Fibroblast of skin of left quadriceps (primary cell): Measurements from ENCODE around the gene IQSEC2.

Source experiments
- DNase-seq, 2 experiments: peaks; one replicate each; pipeline ENCODE4 v3.0.0-alpha.2; 2013; ENCODE audit warnings: low read depth in 2 of 2

IQSEC2 gene

GRCh38 chrX:53244610-53245009 is 36.8 kb downstream of the IQSEC2 start:
- DNase-seq = no peak

- no peak for DNase-seq
Measured at GRCh38 chrX:53242310-53242709, 39.1 kb downstream of the IQSEC2 start.

GRCh38 chrX:53241558-53241957 is 39.8 kb downstream of the IQSEC2 start:
- no peak for DNase-seq

- DNase-seq = no peak
Measured at GRCh38 chrX:53239474-53239873, 41.9 kb downstream of the IQSEC2 start.

- DNase-seq = no peak
Measured at GRCh38 chrX:53237056-53237455, 44.3 kb downstream of the IQSEC2 start.

GRCh38 chrX:53236025-53236679 is 45.2 kb downstream of the IQSEC2 start:
- no peak for DNase-seq

GRCh38 chrX:53235566-53235965 is 45.8 kb downstream of the IQSEC2 start:
- DNase-seq = no peak

GRCh38 chrX:53234484-53234883 is 46.9 kb downstream of the IQSEC2 start:
- no peak for DNase-seq

- no peak for DNase-seq
Measured at GRCh38 chrX:53233536-53233935, 47.8 kb downstream of the IQSEC2 start.

GRCh38 chrX:53230116-53230515 is 51.3 kb downstream of the IQSEC2 start:
- DNase-seq = no peak

- DNase-seq = no peak
Measured at GRCh38 chrX:53227224-53227765, 54.1 kb downstream of the IQSEC2 start.

- peak; percentile 82 to 83 for DNase-seq
Measured at GRCh38 chrX:53224860-53225797, 56.3 kb downstream of the IQSEC2 start, which contains the start of gene KDM5C. TSS of gene KDM5C (minus strand) at chrX:53225207. CDS start at chrX:53224889, 318 bp downstream.

- DNase-seq = no peak
Measured at GRCh38 chrX:53223955-53224859, 57.2 kb downstream of the IQSEC2 start.

GRCh38 chrX:53223068-53223693 is 58.2 kb downstream of the IQSEC2 start:
- DNase-seq = no peak
